ENCODE measurements around the gene HAUS3. TPM values are rescaled to one million over a fixed set of nuclear protein-coding genes. Genes with fewer than 3 reads are reported as not detected.

The HAUS3 gene
- total and polyA plus RNA-seq, 2 of the 13 experiments (the other 11 are each of a cell fraction or from before 2014, with no cell fraction given): 3.9 to 12.6 TPM

DNA sequence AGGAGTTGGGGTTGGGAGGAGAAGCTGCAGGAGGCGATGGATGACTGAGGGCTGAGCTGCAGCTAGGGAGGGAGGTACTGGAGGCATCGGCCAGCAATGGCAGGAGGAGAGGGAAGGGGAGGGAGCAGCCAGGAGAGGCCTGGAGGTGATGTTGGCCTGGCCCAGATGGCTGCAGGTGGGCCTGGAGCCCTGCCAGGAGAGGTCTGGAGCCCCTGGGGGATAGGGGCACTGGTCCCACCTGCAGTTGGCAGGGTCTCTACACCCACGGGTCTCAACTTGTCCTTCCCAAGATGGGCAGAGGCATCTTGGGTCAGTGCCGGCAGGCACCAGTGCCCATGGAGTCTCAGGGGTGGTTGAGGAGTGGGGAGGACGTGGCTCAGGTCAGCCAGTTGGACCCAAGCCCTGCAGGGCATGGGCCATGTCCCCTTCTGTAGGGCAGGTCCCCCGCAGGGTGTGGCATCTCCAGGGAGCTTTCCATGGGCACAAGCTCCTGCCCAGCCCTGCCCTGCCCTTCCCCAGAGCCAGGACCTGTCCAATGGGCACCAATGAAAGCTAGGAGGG, 22.6 kb upstream of the HAUS3 start:
- H3K79me2 ChIP-seq (ENCODE audit: insufficient read depth, low read length): peaks cover 9% of the 10 kb centered on the region
- BruUV-seq (replicated peaks): no TSS peak
- peaks cover 27% of the 10 kb centered on the region for H3K4me1 ChIP-seq (ENCODE audit: insufficient read depth, low read length)
- H3K27ac ChIP-seq (ENCODE audit: extremely low read length, insufficient read depth, low read length): no peak overlapping the region
- H2AFZ ChIP-seq (ENCODE audit: low read length): no peak overlapping the region
- ATAC-seq (no peak), FAIRE-seq (no peak), DNase-seq (ENCODE audit: low spot score) (no peak)
- no peak overlapping the region for H3K9ac ChIP-seq (ENCODE audit: insufficient read depth, low read depth, low read length)
- H3K9me3 ChIP-seq (ENCODE audit: low read length): no peaks in the 10 kb centered on the region
- 4% methylated on average over 2 of the region's 6 CpGs for WGBS (ENCODE audit: low lambda C conversion rate)
- H3K4me3 ChIP-seq (replicated peaks in 1 of 3; ENCODE audit: insufficient read depth in 1 of 3, low read depth in 2 of 3, low read length in 3 of 3): no peak overlapping the region
- intact Hi-C loops (cut with micrococcal nuclease; ENCODE audit: unreplicated experiment): no loop called here
- TF ChIP-seq ZNF484 (CRISPR knock-in tag; IDR thresholded peaks at IDR 0.05; ENCODE audit: borderline replicate concordance, low read depth) (no peak), ZNF703 (CRISPR knock-in tag; IDR thresholded peaks at IDR 0.05; ENCODE audit: borderline replicate concordance) (no peak), NFYC (CRISPR knock-in tag; IDR thresholded peaks at IDR 0.05) (no peak), RBM39 (IDR thresholded peaks at IDR 0.05; ENCODE audit: low read depth, low read length, poor library complexity, severe bottlenecking) (no peak), ZNF563 (CRISPR knock-in tag; IDR thresholded peaks at IDR 0.05) (no peak), ZNF274 (CRISPR knock-in tag; IDR thresholded peaks at IDR 0.05) (no peak), TSC22D2 (CRISPR knock-in tag; IDR thresholded peaks at IDR 0.05; ENCODE audit: borderline replicate concordance) (no peak), MXD4 (CRISPR knock-in tag; IDR thresholded peaks at IDR 0.05) (no peak), ZNF746 (CRISPR knock-in tag; IDR thresholded peaks at IDR 0.05) (no peak), EHMT2 (IDR thresholded peaks at IDR 0.05; ENCODE audit: borderline replicate concordance, low read depth, low read length) (no peak), U2AF1 (optimal IDR thresholded peaks at IDR 0.05; ENCODE audit: low read depth, low read length) (no peak), ZNF619 (CRISPR knock-in tag; IDR thresholded peaks at IDR 0.05) (no peak)
- TF ChIP-seq, protein P1, sequence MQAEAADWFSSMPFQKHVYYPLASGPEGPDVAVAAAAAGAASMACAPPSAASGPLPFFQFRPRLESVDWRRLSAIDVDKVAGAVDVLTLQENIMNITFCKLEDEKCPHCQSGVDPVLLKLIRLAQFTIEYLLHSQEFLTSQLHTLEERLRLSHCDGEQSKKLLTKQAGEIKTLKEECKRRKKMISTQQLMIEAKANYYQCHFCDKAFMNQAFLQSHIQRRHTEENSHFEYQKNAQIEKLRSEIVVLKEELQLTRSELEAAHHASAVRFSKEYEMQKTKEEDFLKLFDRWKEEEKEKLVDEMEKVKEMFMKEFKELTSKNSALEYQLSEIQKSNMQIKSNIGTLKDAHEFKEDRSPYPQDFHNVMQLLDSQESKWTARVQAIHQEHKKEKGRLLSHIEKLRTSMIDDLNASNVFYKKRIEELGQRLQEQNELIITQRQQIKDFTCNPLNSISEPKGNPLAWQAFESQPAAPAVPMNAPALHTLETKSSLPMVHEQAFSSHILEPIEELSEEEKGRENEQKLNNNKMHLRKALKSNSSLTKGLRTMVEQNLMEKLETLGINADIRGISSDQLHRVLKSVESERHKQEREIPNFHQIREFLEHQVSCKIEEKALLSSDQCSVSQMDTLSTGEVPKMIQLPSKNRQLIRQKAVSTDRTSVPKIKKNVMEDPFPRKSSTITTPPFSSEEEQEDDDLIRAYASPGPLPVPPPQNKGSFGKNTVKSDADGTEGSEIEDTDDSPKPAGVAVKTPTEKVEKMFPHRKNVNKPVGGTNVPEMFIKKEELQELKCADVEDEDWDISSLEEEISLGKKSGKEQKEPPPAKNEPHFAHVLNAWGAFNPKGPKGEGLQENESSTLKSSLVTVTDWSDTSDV (CRISPR knock-in tag; IDR thresholded peaks at IDR 0.05): no peak
- TF ChIP-seq, protein P2, sequence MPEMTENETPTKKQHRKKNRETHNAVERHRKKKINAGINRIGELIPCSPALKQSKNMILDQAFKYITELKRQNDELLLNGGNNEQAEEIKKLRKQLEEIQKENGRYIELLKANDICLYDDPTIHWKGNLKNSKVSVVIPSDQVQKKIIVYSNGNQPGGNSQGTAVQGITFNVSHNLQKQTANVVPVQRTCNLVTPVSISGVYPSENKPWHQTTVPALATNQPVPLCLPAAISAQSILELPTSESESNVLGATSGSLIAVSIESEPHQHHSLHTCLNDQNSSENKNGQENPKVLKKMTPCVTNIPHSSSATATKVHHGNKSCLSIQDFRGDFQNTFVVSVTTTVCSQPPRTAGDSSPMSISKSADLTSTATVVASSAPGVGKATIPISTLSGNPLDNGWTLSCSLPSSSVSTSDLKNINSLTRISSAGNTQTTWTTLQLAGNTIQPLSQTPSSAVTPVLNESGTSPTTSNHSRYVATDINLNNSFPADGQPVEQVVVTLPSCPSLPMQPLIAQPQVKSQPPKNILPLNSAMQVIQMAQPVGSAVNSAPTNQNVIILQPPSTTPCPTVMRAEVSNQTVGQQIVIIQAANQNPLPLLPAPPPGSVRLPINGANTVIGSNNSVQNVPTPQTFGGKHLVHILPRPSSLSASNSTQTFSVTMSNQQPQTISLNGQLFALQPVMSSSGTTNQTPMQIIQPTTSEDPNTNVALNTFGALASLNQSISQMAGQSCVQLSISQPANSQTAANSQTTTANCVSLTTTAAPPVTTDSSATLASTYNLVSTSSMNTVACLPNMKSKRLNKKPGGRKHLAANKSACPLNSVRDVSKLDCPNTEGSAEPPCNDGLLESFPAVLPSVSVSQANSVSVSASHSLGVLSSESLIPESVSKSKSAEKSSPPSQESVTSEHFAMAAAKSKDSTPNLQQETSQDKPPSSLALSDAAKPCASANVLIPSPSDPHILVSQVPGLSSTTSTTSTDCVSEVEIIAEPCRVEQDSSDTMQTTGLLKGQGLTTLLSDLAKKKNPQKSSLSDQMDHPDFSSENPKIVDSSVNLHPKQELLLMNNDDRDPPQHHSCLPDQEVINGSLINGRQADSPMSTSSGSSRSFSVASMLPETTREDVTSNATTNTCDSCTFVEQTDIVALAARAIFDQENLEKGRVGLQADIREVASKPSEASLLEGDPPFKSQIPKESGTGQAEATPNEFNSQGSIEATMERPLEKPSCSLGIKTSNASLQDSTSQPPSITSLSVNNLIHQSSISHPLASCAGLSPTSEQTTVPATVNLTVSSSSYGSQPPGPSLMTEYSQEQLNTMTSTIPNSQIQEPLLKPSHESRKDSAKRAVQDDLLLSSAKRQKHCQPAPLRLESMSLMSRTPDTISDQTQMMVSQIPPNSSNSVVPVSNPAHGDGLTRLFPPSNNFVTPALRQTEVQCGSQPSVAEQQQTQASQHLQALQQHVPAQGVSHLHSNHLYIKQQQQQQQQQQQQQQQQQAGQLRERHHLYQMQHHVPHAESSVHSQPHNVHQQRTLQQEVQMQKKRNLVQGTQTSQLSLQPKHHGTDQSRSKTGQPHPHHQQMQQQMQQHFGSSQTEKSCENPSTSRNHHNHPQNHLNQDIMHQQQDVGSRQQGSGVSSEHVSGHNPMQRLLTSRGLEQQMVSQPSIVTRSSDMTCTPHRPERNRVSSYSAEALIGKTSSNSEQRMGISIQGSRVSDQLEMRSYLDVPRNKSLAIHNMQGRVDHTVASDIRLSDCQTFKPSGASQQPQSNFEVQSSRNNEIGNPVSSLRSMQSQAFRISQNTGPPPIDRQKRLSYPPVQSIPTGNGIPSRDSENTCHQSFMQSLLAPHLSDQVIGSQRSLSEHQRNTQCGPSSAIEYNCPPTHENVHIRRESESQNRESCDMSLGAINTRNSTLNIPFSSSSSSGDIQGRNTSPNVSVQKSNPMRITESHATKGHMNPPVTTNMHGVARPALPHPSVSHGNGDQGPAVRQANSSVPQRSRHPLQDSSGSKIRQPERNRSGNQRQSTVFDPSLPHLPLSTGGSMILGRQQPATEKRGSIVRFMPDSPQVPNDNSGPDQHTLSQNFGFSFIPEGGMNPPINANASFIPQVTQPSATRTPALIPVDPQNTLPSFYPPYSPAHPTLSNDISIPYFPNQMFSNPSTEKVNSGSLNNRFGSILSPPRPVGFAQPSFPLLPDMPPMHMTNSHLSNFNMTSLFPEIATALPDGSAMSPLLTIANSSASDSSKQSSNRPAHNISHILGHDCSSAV (CRISPR knock-in tag; IDR thresholded peaks at IDR 0.05; ENCODE audit: borderline replicate concordance): no peak
- H3K4me2 ChIP-seq (ENCODE audit: low read depth, low read length): no peak overlapping the region
- POLR2A ChIA-PET: no interaction called here
- CTCF ChIA-PET (ENCODE audit: low intra/inter-chr PET ratio, low total read pairs): no interaction called here
- 0 out of 5 replicates have a peak, but pooled peaks cover 0 to 1% of the 10 kb centered on the region in 2 experiments for H3K36me3 ChIP-seq (replicated peaks in 1 of 2; ENCODE audit: control insufficient read depth in 1 of 2, insufficient read depth in 2 of 2, low read length in 2 of 2)
- in situ Hi-C loops (cut with HindIII; ENCODE audit: extremely low pct_ligation_motif_present, low pct_unique_long_range_greater_than_20kb): no loop called here
- no peaks in the 10 kb centered on the region for H4K20me1 ChIP-seq (ENCODE audit: insufficient read depth, low read length)
- H3K27me3 ChIP-seq (ENCODE audit: control insufficient read depth in 1 of 2, insufficient read depth in 2 of 2, low read length in 2 of 2): peaks cover 17 to 50% of the 10 kb centered on the region in 2 experiments; a peak in 4 of 5 replicates

Measured in HepG2 (cell line).